Heart left ventricle (tissue), 16 donors: Measurements from ENCODE around the gene IQSEC1. TPM values are rescaled to one million over a fixed set of nuclear protein-coding genes. Genes with fewer than 3 reads are reported as not detected.

Source experiments
- ATAC-seq, 4 donors: fragments of 200-7000 bp; cut with Tn5 transposase; one replicate each; pipeline ENCODE4 v1.9.1; 2020 to 2022; ENCODE audit warnings: moderate library complexity in 4 of 4, mild to moderate bottlenecking in 3 of 4, moderate number of reproducible peaks in 1 of 4
- DNase-seq, 5 donors: peaks; one replicate each; pipeline ENCODE4 v3.0.0-alpha.2; 2020
- H3K27ac ChIP-seq, 12 donors: fragments of 200-600 bp; sonication (generic) in 4 of 12; one replicate each; pipeline versions ENCODE4 v1.5.0 to v1.8.0; 2016 to 2022; ENCODE audit warnings: mild to moderate bottlenecking in 2 of 12
- H3K27me3 ChIP-seq, 9 donors: fragments of 200-600 bp; sonication (generic) in 2 of 9; one replicate each; pipeline versions ENCODE4 v1.5.1 to v1.8.0; 2016 to 2022; ENCODE audit warnings: mild to moderate bottlenecking in 3 of 9
- H3K36me3 ChIP-seq, 9 donors: fragments of 200-600 bp; sonication (generic) in 2 of 9; one replicate each; pipeline versions ENCODE4 v1.5.0 to v1.8.0; 2018 to 2022; ENCODE audit warnings: mild to moderate bottlenecking in 2 of 9
- H3K4me1 ChIP-seq, 12 donors: fragments of 200-600 bp; sonication (generic) in 4 of 12; one replicate each; pipeline versions ENCODE4 v1.5.0 to v1.8.0; 2016 to 2022; ENCODE audit warnings: mild to moderate bottlenecking in 3 of 12
- H3K4me3 ChIP-seq, 12 donors: fragments of 200-600 bp; sonication (generic) in 4 of 12; one replicate each; pipeline versions ENCODE4 v1.5.0 to v1.8.0; 2017 to 2022; ENCODE audit warnings: mild to moderate bottlenecking in 9 of 12, moderate library complexity in 4 of 12
- H3K9me3 ChIP-seq, 12 donors: fragments of 200-600 bp; sonication (generic) in 4 of 12; one replicate each; pipeline versions ENCODE4 v1.5.0 to v1.8.0; 2016 to 2022; ENCODE audit warnings: mild to moderate bottlenecking in 1 of 12
- CTCF ChIP-seq, 12 donors: fragments of 200-600 bp; sonication (generic) in 4 of 12; IDR thresholded peaks; one replicate each; pipeline versions ENCODE4 v1.5.0 to v1.8.0; 2018 to 2022; ENCODE audit warnings: antibody characterized with exemption in 12 of 12, mild to moderate bottlenecking in 5 of 12
- POLR2A ChIP-seq, 2 donors: fragments of 450-650 bp; IDR thresholded peaks; one replicate each; pipeline ENCODE4 v1.6.1; 2017; ENCODE audit warnings: antibody characterized with exemption in 2 of 2, mild to moderate bottlenecking in 2 of 2, moderate library complexity in 2 of 2
- WGBS, 4 donors: extraction: QIAGEN DNeasy Blood & Tissue Kit in 2 of 4; methylation state at CpG; one replicate each; pipeline versions ENCODE4 v1.1.5 to v1.1.7; 2013 to 2018; 5-methylcytosine and 5-hydroxymethylcytosine counted together
- intact Hi-C, 10 donors: fragments of 100-400 bp; cut with DNase I; formaldehyde crosslinking; loops; one replicate each; pipeline versions ENCODE4 v1.11.1 to v1.14.2; 2022
- polyA plus RNA-seq, 2 donors: library from polyadenylated mRNA; stranded (reverse); fragments of 200-250 nt; gene quantifications; one replicate each; pipeline ENCODE4 v1.2.3, GENCODE V29; 2013
- total RNA-seq, 9 donors: library from RNA; depleted of rRNA in 2 of 9; stranded (reverse); fragments of >200 nt in 2 of 9; fragmentation: NEBNext Ultra II Directional in 3 of 9; extraction: Animal tissue kit (Norgen Biotek cat#: 25700) in 3 of 9; gene quantifications; one replicate each; pipeline versions ENCODE4 v1.1.0 to v1.2.4, GENCODE V29; 2016 to 2023
- donor health status: ischemic (EF 13 %, LVEDD 7.1; RV severe dilation, severe dysfunction).
- donor health status: healthy with polysubstance abuse.
- donor health status: DM: no; HTN: yes; CAD: no.
- donor health status: DM: no; HTN: no; CAD: no.
- donor health status: ischemic (EF 25% LVEDD 6.9; RV normal size, moderate dysfunction).
- donor health status: ischemic (EF 25% LVEDD 5.7; RV mildly dilated, moderate dysfunction).
- donor health status: healthy.
- donor health status: DM: yes; HTN: yes; CAD: no.
- donor health status: ischemic (EF 35%, LVEDD 5.7; RV mildly dilated, moderate dysfunction).
- donor health status: nonischemic (EF 11% LVEDD 7.7; RV severe dilation, severe dysfunction).
- donor health status: DM: yes; HTN: yes; CAD: no.
- donor health status: PGD.
- donor health status: ischemic (EF 29% LVEDD 5.4; RV normal size, mild dysfunction).
- donor health status: nonischemic (EF 23%, LVEDD 6.1; RV moderate dilation, normal function).

Gene IQSEC1
- total and polyA plus RNA-seq, 11 donors: 28.8 to 79.1 (median 62.2) TPM

- Histone ChIP-seq H3K27me3 (no peaks in the 10 kb centered on the region), H3K9me3 (no peaks in the 10 kb centered on the region), H3K27ac (no peak overlapping the region), H3K36me3 (no peaks in the 10 kb centered on the region), H3K4me1 (no peaks in the 10 kb centered on the region), H3K4me3 (no peak overlapping the region)
- ATAC-seq (no peak), DNase-seq (no peak)
- intact Hi-C loops: no loop called here
- TF ChIP-seq CTCF (IDR thresholded peaks at IDR 0.05): no peak
- WGBS, 4 donors: 87 to 92% (median 90%) methylated on average over 16 of the region's 16 CpGs
These were observed 47.8 kb upstream of the IQSEC1 start for GRCh38 chr3:13120928-13121552.

- intact Hi-C loops: no loop called here
- DNase-seq (no peak), ATAC-seq (no peak)
- no peak for TF ChIP-seq CTCF (IDR thresholded peaks at IDR 0.05)
- TF ChIP-seq POLR2A (IDR thresholded peaks at IDR 0.05): no peak
- H3K4me1 ChIP-seq: no peaks in the 10 kb centered on the region
- H3K27me3 ChIP-seq: no peaks in the 10 kb centered on the region
- H3K9me3 ChIP-seq: no peaks in the 10 kb centered on the region
- H3K36me3 ChIP-seq: no peaks in the 10 kb centered on the region
- H3K4me3 ChIP-seq: no peak overlapping the region
- no peak overlapping the region for H3K27ac ChIP-seq
- 79 to 86% (median 84%) methylated on average over 14 of the region's 14 CpGs for WGBS, 4 donors
These were observed 47.2 kb upstream of the IQSEC1 start for GRCh38 chr3:13120289-13120927.

- TF ChIP-seq POLR2A (IDR thresholded peaks at IDR 0.05): no peak
- TF ChIP-seq CTCF (IDR thresholded peaks at IDR 0.05): no peak
- intact Hi-C loops: no loop called here
- Histone ChIP-seq H3K9me3 (no peaks in the 10 kb centered on the region), H3K27ac (no peak overlapping the region), H3K4me3 (no peak overlapping the region), H3K27me3 (no peaks in the 10 kb centered on the region), H3K36me3 (no peaks in the 10 kb centered on the region), H3K4me1 (no peaks in the 10 kb centered on the region)
- DNase-seq: no peak
- WGBS, 4 donors: 56 to 60% (median 58%) methylated on average over 13 to 17 of the region's 17 CpGs
- ATAC-seq: no peak
These were observed 46.4 kb upstream of the IQSEC1 start for GRCh38 chr3:13119471-13120220.

- no peak overlapping the region for H3K4me3 ChIP-seq
- H3K4me1 ChIP-seq: peaks cover 0 to 14% (median 0%) of the 10 kb centered on the region in 12 donors
- 71 to 79% (median 75%) methylated on average over 8 of the region's 8 CpGs for WGBS, 4 donors
- H3K27me3 ChIP-seq: no peaks in the 10 kb centered on the region
- H3K9me3 ChIP-seq: no peaks in the 10 kb centered on the region
- TF ChIP-seq POLR2A (IDR thresholded peaks at IDR 0.05): no peak
- no peak for TF ChIP-seq CTCF (IDR thresholded peaks at IDR 0.05)
- H3K36me3 ChIP-seq: no peaks in the 10 kb centered on the region
- DNase-seq (no peak), ATAC-seq (no peak)
- intact Hi-C loops: no loop called here
- H3K27ac ChIP-seq: no peak overlapping the region
These were observed 43.2 kb upstream of the IQSEC1 start for GRCh38 chr3:13116426-13116825.
